Measurements from ENCODE around the gene ANXA2R. TPM values are rescaled to one million over a fixed set of nuclear protein-coding genes. Genes with fewer than 3 reads are reported as not detected.
"Not testable (repeated sequence)": the region's sequence is repeated elsewhere in the genome, so short reads cannot be mapped to it uniquely, and the experiment has no call there.

Gene ANXA2R
- total RNA-seq, 1 experiment from 2014 or later = 4.5 TPM

DNA sequence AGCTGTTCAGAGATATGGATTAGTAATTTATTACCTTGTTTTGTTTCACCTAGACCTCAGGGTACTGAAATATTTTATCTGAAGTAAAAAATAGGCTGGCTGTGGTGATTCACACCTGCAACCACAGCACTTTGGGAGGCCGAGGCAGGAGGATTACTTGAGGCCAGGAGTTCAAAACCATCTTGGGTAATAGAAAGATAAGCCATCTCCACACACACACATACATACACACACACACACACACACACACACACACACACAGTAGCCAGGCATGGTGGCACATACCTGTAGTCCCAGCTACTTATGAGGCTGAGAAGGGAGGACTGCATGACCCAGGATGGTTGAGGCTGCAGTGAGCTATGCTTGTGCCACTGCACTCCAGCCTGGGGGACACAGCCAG is 3.7 kb downstream of the ANXA2R start:
- DNase-seq (ENCODE audit: low spot score) = no peak

DNA sequence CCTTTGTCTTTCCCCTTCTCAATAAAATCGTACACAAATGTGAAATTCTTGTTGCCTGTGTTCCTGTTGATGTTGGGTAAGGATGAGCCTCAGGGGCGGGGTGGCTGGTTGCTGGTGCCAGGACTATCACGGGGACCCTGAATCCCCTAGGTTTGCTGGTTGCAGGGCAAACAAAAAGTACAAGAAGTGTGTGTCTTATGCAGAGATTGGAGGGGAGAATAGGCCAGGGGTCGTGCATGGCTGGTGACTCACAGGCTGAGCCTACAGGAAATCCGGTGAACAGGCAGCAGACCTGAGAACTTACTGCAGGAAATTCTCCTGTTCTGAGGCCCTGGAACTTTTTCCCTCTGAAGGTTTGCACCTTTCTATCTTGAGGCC is 5.5 kb downstream of the ANXA2R start:
- peak; percentile 84 for DNase-seq (ENCODE audit: low spot score)

- DNase-seq (ENCODE audit: low spot score) = peak; percentile 41
These were observed 6.1 kb downstream of the ANXA2R start for GRCh38 chr5:43033841-43034590.

DNA sequence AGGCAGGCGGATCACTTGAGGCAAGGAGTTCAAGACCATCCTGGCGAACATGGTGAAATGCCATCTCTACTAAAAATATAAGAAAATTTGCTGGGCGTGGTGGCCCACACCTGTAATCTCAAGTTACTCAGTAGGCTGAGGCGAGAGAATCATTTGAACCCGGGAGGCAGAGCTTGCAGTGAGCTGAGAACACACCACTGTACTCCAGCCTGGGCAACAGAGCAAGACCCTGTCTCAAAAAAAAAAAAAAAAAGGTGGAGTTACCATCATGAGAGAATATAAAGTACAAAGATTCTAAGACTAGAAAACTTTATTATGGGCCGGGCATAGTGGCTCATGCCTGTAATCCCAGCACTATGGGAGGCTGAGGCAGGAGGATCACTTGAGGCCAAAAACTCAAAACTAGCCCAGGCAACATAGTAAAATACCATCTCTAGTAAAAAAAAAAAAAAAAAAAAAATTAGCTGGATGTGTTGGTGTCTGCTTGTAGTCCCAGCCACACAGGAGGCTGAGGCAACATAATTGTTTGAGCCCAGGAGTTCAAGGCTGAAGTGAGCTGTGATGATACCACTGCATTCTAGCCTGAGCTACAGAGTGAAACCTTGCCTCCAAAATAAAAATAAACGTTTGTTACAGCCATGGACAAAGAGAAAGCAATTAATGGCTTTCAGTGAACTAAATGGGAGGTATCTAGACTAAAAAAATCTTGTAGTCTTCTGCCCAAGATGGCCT is 12.9 kb downstream of the ANXA2R start:
- DNase-seq (ENCODE audit: low spot score) = no peak

- DNase-seq (ENCODE audit: low spot score) = not testable (repeated sequence)
These were observed 14.8 kb downstream of the ANXA2R start for GRCh38 chr5:43025184-43025950.

- DNase-seq (ENCODE audit: low spot score) = no peak
These were observed 15.9 kb downstream of the ANXA2R start for GRCh38 chr5:43024217-43024616.

- DNase-seq (ENCODE audit: low spot score) = no peak
These were observed 19.0 kb downstream of the ANXA2R start for GRCh38 chr5:43021151-43021550.

GRCh38 chr5:43020399-43020746 is 19.7 kb downstream of the ANXA2R start:
- peak; percentile 47 for DNase-seq (ENCODE audit: low spot score)

GRCh38 chr5:43019614-43020398 is 20.3 kb downstream of the ANXA2R start:
- peak; percentile 94 for DNase-seq (ENCODE audit: low spot score)

DNA sequence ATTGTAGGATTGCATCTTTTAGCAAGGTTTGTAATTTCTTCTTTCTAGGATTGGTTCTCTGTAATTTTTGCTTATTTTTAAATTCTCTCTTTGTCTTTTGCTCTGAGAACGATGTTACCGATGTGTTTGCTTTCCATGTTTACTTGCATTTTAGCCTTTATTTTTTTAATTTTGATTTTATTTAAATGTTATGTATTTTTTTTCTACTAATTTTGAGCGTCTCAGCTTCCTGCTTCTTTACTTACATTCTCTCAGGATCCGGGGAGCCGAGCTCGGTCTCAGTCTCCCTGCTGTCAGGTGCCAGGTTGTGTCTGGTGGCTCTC is 20.9 kb downstream of the ANXA2R start:
- DNase-seq (ENCODE audit: low spot score) = no peak

DNA sequence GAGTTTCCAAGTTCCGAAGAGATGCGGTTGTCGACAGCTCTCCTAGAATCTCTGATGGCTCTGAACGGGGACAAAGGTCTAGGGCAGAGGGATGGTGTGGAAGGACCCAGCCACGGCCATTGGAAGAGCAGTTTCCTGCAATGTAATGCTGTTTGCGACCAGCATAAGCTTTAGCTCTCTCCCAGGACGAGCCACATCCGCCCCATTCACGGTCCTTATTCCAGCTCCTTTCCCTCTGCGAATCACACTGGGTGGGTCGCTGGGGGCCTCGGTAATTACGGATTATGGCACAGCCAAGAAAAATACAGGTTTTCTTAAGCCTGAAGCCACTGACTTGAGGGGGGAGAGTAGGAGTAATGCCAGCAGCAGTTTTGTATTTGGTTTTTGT is 22.7 kb downstream of the ANXA2R start:
- DNase-seq (ENCODE audit: low spot score) = peak; percentile 58

DNA sequence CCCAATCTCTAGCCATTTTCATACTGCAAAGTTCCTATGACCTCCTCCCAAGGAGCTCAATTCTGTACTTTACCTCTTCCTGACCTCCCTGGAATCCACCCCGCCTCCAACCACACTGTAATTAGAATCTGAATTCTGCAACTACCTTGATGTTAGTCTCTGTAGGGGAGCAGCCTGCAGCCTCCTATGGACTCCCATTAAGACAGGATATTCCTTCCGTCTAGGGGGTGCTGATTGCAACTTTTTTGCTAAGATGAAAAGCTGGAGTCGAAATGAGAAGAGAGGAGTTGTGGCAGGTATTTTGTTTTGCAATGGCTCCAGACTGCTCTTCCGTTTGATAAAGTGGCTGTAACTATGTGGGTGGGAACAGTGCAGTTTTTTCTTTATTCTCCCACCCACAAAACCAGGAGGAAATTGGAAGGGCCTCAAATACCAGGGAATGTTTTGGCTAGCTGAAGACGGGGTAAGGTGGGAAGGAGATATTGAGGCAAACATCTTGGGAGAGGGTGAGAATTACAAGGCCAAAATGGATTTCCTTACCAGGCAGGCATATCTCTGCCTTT is 23.8 kb downstream of the ANXA2R start:
- DNase-seq (ENCODE audit: low spot score) = no peak

DNA sequence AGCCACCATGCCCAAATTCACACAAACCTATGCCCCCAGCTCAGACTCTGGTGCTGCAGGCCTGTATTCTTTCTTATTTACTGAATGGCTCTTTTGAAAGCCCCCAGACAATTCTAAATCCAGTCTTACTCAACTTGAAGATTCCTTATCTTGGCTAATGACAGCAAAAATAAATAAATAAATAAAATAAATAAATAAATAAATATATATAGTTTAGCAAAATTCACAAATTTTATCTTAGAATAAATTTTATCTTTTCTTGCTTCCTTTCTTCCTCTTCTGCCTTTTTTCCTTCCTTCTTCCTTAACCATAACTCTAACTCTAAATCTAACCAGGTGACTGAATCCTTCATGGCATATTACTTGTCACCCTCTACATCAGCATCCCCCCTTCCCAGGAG is 25.6 kb downstream of the ANXA2R start:
- DNase-seq (ENCODE audit: low spot score) = no peak

- no peak for DNase-seq (ENCODE audit: low spot score)
These were observed 29.2 kb downstream of the ANXA2R start for GRCh38 chr5:43010935-43011315.

DNA sequence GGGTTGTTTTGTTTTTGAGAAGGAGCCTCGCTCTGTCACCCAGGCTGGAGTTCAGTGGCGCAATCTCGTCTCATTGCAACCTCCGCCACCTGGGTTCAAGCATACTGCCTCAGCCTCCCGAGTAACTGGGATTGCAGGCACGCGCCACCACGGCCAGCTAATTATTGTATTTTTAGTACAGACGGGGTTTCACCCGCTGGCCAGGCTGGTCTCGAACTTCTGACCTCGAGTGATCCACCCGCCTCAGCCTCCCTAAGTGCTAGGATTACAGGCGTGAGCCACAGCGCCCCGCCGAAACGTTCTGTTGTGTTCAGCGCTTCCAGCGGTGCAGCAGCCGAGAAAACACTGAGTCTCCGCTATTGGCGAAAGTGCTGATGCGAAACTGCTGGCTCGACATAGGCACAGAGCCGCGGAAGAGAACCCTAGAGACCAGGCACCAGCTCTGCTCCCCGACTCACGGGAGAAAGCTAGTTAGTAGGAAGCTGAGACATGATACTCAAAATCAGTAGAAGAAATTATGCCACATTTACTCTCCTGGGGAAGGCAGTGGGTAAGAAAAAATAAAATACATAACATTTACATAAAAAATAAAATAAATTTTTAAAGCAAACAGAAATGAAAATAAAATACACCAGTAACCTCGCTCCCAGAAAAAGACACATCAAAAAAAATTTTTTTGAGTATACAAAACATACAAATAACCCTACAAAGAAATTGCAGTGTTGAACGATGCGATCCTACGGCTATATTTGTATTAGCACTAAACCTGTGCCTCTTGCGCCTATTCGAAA is 31.6 kb downstream of the ANXA2R start:
- peak; percentile 94 for DNase-seq (ENCODE audit: low spot score)

DNA sequence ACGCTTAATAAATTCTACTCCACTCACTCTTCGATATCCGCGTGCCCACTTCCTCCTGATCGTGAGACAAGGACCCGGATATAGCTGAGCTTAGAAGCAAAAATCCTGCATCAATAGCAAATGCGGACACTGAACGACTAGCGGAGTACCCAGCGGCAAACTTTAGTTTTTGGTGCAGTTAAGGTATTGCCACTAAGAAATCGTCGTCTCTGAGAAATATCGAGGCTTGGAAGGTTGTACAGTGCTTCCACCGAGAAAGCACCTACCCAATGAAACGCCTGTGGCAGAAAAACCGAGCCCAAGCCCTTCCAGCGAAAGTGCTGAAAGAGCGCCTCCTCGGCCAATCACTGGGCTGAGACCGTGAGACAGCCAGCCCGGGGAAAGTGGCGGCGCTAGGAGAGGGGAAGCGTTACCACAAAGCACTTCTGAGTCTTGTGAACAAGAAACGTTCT is 32.2 kb downstream of the ANXA2R start:
- peak; percentile 72 for DNase-seq (ENCODE audit: low spot score)

- peak; percentile 89 for DNase-seq (ENCODE audit: low spot score)
These were observed 32.7 kb downstream of the ANXA2R start for GRCh38 chr5:43007246-43007910.

GRCh38 chr5:43006424-43007202 is 33.5 kb downstream of the ANXA2R start:
- no peak for DNase-seq (ENCODE audit: low spot score)

DNA sequence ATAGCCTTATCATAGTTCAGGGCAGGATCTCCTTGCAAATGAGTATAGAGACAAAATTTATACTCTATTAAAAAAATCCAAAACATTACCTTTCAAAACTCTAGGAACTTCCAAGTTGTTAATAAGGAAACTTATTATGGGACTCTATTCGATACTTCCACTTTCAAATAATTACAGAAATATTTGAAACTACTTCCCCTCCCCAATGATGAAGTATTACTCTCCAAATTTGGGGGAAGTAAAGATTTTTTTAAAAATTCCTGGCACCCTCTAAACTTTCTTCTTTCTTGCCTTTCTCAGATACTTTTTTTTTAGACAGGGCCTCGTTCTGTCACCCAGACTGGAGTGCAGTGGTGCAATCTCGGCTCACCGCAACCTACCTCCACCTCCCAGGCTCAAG is 35.1 kb downstream of the ANXA2R start:
- DNase-seq (ENCODE audit: low spot score) = no peak

DNA sequence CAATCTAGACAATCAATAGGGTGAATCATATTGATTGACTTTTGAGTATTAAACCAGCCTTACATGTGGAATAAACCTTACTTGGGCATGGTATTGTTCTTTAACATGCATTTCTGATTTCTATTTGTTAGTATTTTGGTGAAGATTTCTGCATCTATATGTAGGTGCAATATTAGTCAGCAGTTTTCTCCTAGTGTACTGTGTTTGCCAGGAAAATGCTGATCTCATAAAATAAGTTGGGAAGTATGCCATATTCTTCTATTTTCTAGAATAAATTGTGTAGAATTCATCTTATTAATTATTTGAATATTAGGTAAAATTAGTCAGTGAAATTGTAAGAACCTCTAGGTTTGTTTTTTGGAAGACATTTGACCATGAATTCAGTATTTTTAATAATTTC is 38.4 kb downstream of the ANXA2R start:
- no peak for DNase-seq (ENCODE audit: low spot score)

Measured in H4 (cell line).